GM23338 (cell line): ENCODE data around the gene HOXA9. TPM values are rescaled to one million over a fixed set of nuclear protein-coding genes. Genes with fewer than 3 reads are reported as not detected.

Source experiments
- ATAC-seq: fragments of 200-7000 bp; cut with Tn5 transposase; 3 replicates; pipeline ENCODE4 v1.9.1; 2020
- DNase-seq: peaks from one replicate; pipeline ENCODE4 v3.0.0-alpha.2; 2015; ENCODE audit warnings: low spot score
- H2AFZ ChIP-seq: fragments of 200-600 bp; sonication (generic); 2 replicates; pipeline ENCODE4 v1.8.0; 2016; ENCODE audit warnings: antibody characterized with exemption, mild to moderate bottlenecking, moderate library complexity
- H3F3A ChIP-seq: fragments of 200-600 bp; sonication (generic); replicated peaks from 2 replicates; pipeline ENCODE4 v1.8.0; 2017; ENCODE audit warnings: antibody characterized with exemption, mixed run types, low read depth
- H3K27ac ChIP-seq: fragments of 200-600 bp; sonication (generic); 2 replicates; pipeline ENCODE4 v1.6.1; 2016; ENCODE audit warnings: low read depth
- H3K27me3 ChIP-seq: fragments of 200-600 bp; sonication (generic); 2 replicates; pipeline ENCODE4 v1.8.0; 2016; ENCODE audit warnings: mild to moderate bottlenecking, mixed run types, moderate library complexity; ENCODE audit not compliant: insufficient read depth
- H3K36me3 ChIP-seq: fragments of 200-600 bp; sonication (generic); 2 replicates; pipeline ENCODE4 v1.8.0; 2016; ENCODE audit warnings: mild to moderate bottlenecking; ENCODE audit not compliant: insufficient read depth
- H3K4me1 ChIP-seq: fragments of 200-600 bp; sonication (generic); 2 replicates; pipeline ENCODE4 v1.8.0; 2016; ENCODE audit warnings: mild to moderate bottlenecking, moderate library complexity; ENCODE audit not compliant: insufficient read depth
- H3K4me2 ChIP-seq: fragments of 200-600 bp; sonication (generic); 2 replicates; pipeline ENCODE4 v1.7.1; 2017; ENCODE audit warnings: mixed run types
- H3K4me3 ChIP-seq: fragments of 200-600 bp; sonication (generic); 2 replicates; pipeline ENCODE4 v1.6.1; 2016; ENCODE audit warnings: mixed run types
- H3K79me2 ChIP-seq: fragments of 200-600 bp; sonication (generic); replicated peaks from 2 replicates; pipeline ENCODE4 v1.8.0; 2017; ENCODE audit warnings: mild to moderate bottlenecking; ENCODE audit not compliant: insufficient read depth
- H3K9me2 ChIP-seq: fragments of 200-600 bp; sonication (generic); 2 replicates; pipeline ENCODE4 v1.8.0; 2017; ENCODE audit not compliant: insufficient read depth
- H4K20me1 ChIP-seq: fragments of 200-600 bp; sonication (generic); replicated peaks from 2 replicates; pipeline ENCODE4 v1.8.0; 2017; ENCODE audit warnings: mild to moderate bottlenecking; ENCODE audit not compliant: insufficient read depth
- H3K27ac Mint-ChIP-seq: 2 replicates; pipeline ENCODE4 v1.8.0; 2020; ENCODE audit warnings: inconsistent platforms, mild to moderate bottlenecking, moderate library complexity, mixed read lengths
- H3K27me3 Mint-ChIP-seq: 3 replicates; pipeline ENCODE4 v1.8.0; 2022; ENCODE audit warnings: low read depth, mild to moderate bottlenecking, moderate library complexity, mixed read lengths, inconsistent platforms; ENCODE audit not compliant: insufficient read depth, poor library complexity
- H3K36me3 Mint-ChIP-seq: 3 replicates; pipeline ENCODE4 v1.8.0; 2021; ENCODE audit warnings: low read depth, mild to moderate bottlenecking, inconsistent platforms, moderate library complexity, mixed read lengths
- H3K4me1 Mint-ChIP-seq: 3 replicates; pipeline ENCODE4 v1.8.0; 2020; ENCODE audit warnings: mild to moderate bottlenecking, inconsistent platforms, mixed read lengths
- H3K4me3 Mint-ChIP-seq: 3 replicates; pipeline ENCODE4 v1.8.0; 2021; ENCODE audit warnings: moderate library complexity, mild to moderate bottlenecking, inconsistent platforms, mixed read lengths
- H3K9me3 Mint-ChIP-seq: 3 replicates; pipeline ENCODE4 v1.8.0; 2020; ENCODE audit warnings: moderate library complexity, mild to moderate bottlenecking, inconsistent platforms, mixed read lengths
- CREB1 ChIP-seq: fragments of 250-450 bp; sonication (Bioruptor Pico); IDR thresholded peaks from 2 replicates; pipeline ENCODE4 v1.5.0; 2020; ENCODE audit warnings: low read depth, mild to moderate bottlenecking, moderate library complexity
- EZH2 ChIP-seq: fragments of 200-600 bp; sonication (generic); IDR thresholded peaks from one replicate; pipeline ENCODE4 v1.8.0; 2017; ENCODE audit warnings: antibody characterized with exemption, mild to moderate bottlenecking, low read depth; ENCODE audit not compliant: unreplicated experiment
- EZH2phosphoT487 ChIP-seq: fragments of 200-600 bp; sonication (generic); IDR thresholded peaks from one replicate; pipeline ENCODE4 v1.8.1; 2018; ENCODE audit warnings: antibody characterized with exemption; ENCODE audit not compliant: unreplicated experiment
- JUNB ChIP-seq: IDR thresholded peaks from one replicate; pipeline ENCODE4 v1.6.1; 2016; ENCODE audit warnings: antibody characterized with exemption; ENCODE audit not compliant: unreplicated experiment
- NANOG ChIP-seq: IDR thresholded peaks from 2 replicates; pipeline ENCODE4 v1.6.1; 2016; ENCODE audit warnings: antibody characterized with exemption, borderline replicate concordance
- POLR2AphosphoS5 ChIP-seq: IDR thresholded peaks from 2 replicates; pipeline ENCODE4 v1.6.1; 2016; ENCODE audit warnings: antibody characterized with exemption, low read depth
- STAT1 ChIP-seq: IDR thresholded peaks from one replicate; pipeline ENCODE4 v1.6.1; 2016; ENCODE audit warnings: antibody characterized with exemption; ENCODE audit not compliant: unreplicated experiment
- ZNF331 ChIP-seq: fragments of 250-450 bp; sonication (Bioruptor Pico); IDR thresholded peaks from 2 replicates; pipeline ENCODE4 v1.5.0; 2020; ENCODE audit warnings: low read depth, mild to moderate bottlenecking, moderate library complexity
- polyA plus RNA-seq: library from polyadenylated mRNA; unstranded; fragments of >200 nt; fragmentation: Nextera tagmentation; extraction: Ambion mirVana; gene quantifications from 2 replicates; pipeline ENCODE4 v1.2.1, GENCODE V29; 2016
- total RNA-seq: library from RNA; depleted of rRNA; stranded (reverse); fragments of >200 nt; shearing (Covaris generic); gene quantifications from 2 replicates; pipeline ENCODE4 v1.2.3, GENCODE V29; 2014
- TF ChIP-seq, protein P1 (sequence below), 2 experiments: fragments of 200-600 bp in 1 of 2; sonication (generic) in 1 of 2; conservative IDR thresholded peaks; 2 replicates each; pipeline versions ENCODE4 v1.5.1 to v1.6.1; 2016 to 2017; ENCODE audit warnings: antibody characterized with exemption in 2 of 2, low read depth in 2 of 2, mild to moderate bottlenecking in 2 of 2, moderate library complexity in 1 of 2
- TF ChIP-seq, protein P2 (sequence below): IDR thresholded peaks from 2 replicates; pipeline ENCODE4 v1.6.1; 2016; ENCODE audit warnings: antibody characterized with exemption
- TF ChIP-seq, protein P3 (sequence below): fragments of 250-450 bp; sonication (Bioruptor Pico); IDR thresholded peaks from 2 replicates; pipeline ENCODE4 v1.5.0; 2020; ENCODE audit warnings: mild to moderate bottlenecking, moderate library complexity

HOXA9 gene
- total and polyA plus RNA-seq, 2 experiments from 2014 or later: not detected

DNA sequence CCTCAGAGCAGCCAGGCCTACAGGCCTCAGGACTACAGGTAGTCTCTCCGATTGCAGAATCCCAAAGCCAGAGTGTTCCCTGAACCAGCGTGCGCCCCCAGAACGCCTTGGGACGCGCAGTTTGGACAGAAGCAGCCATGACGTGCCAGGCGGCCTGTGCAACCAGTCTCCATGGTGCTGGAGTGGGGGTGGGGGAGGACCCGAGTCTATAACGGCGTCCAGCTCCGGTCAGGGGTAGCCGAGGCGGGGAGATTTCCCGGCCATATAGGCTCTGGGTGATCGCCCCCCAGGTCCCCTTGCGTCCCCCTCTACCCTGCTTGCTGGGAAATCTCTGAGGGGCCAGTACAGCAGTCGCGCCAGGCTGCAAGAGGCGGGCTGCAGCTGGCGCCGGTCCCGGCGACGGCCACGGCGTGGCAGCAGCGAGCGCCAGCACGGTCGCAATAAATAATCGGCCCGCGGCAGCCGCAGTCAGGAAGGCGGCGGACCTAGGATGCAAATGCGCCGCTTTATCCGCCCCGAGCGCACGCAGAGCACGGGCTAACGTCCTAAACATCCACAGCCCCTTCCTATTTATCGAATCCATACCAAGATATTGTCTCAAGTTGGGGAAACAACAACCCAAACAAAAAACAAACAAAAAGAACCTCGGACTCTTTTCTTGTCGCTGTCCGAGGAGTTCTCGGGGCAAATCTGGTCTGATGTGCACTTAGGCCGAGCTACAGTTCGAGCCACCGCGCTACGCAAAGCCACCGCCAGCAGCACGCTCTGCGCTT is 14.6 kb downstream of the HOXA9 start:
- Histone ChIP-seq H2AFZ (no peak overlapping the region), H3K9me2 (no peaks in the 10 kb centered on the region), H3K27ac (no peak overlapping the region), H3K36me3 (no peaks in the 10 kb centered on the region), H3F3A (peaks cover 43% of the 10 kb centered on the region), H3K4me1 (peaks cover 24% of the 10 kb centered on the region), H3K79me2 (no peaks in the 10 kb centered on the region), H3K4me2 (peak overlapping the region; percentile 74), H4K20me1 (peaks cover 54% of the 10 kb centered on the region), H3K27me3 (peaks cover 100% of the 10 kb centered on the region), H3K4me3 (peak overlapping the region; percentile 43)
- ATAC-seq: peak; percentile 63
- peak; percentile 85 for DNase-seq
- Mint-ChIP-seq H3K4me1 (peaks cover 21% of the 10 kb centered on the region), H3K4me3 (peak overlapping the region; percentile 50), H3K36me3 (no peaks in the 10 kb centered on the region; the same call in 2 of the 3 replicates), H3K27ac (no peak overlapping the region), H3K9me3 (peaks cover 26% of the 10 kb centered on the region), H3K27me3 (peaks cover 100% of the 10 kb centered on the region)
- TF ChIP-seq, protein P1, sequence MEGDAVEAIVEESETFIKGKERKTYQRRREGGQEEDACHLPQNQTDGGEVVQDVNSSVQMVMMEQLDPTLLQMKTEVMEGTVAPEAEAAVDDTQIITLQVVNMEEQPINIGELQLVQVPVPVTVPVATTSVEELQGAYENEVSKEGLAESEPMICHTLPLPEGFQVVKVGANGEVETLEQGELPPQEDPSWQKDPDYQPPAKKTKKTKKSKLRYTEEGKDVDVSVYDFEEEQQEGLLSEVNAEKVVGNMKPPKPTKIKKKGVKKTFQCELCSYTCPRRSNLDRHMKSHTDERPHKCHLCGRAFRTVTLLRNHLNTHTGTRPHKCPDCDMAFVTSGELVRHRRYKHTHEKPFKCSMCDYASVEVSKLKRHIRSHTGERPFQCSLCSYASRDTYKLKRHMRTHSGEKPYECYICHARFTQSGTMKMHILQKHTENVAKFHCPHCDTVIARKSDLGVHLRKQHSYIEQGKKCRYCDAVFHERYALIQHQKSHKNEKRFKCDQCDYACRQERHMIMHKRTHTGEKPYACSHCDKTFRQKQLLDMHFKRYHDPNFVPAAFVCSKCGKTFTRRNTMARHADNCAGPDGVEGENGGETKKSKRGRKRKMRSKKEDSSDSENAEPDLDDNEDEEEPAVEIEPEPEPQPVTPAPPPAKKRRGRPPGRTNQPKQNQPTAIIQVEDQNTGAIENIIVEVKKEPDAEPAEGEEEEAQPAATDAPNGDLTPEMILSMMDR (conservative IDR thresholded peaks at IDR 0.05; ENCODE audit: low read depth in 2 of 2): peak; percentile 64 to 73
- no peak for TF ChIP-seq STAT1
- TF ChIP-seq, protein P2, sequence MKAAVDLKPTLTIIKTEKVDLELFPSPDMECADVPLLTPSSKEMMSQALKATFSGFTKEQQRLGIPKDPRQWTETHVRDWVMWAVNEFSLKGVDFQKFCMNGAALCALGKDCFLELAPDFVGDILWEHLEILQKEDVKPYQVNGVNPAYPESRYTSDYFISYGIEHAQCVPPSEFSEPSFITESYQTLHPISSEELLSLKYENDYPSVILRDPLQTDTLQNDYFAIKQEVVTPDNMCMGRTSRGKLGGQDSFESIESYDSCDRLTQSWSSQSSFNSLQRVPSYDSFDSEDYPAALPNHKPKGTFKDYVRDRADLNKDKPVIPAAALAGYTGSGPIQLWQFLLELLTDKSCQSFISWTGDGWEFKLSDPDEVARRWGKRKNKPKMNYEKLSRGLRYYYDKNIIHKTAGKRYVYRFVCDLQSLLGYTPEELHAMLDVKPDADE: no peak
- TF ChIP-seq EZH2phosphoT487: peak; percentile 85
- TF ChIP-seq EZH2: peak; percentile 93

DNA sequence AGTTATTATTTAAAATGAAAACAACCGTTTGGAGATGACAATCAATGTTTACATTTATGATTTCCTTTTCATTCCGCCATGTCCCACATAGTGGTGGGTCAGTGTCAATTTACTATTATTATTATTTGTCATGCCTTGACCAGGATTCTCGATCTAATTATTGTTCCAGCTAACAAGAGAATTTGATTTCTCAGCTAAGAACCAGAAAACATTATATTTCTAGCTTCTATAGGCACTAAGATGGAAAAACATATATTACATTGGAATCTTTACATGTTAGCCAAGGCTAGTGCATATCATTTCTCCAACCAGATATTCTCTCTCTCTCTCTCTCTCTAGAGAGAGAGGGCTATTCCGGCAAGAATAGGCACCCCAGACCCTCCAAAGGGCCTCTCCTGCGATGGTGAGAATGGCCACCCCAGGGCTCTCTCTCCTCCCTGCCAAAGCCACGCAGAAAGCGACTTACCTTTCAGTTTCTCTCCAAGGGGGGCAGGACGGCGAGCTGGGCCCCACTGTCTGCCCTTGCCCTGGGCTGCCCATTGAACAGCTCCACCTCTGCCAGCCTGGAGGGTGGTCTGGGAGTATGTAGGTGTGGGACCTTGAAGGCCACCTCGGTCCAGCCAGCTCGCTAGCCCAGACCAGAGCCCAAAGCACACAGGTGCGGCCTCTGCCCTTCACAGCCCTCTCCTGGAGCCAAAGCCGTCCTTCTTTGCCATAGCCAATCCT is 15.3 kb downstream of the HOXA9 start:
- H3K36me3 ChIP-seq: no peaks in the 10 kb centered on the region
- H3K27me3 ChIP-seq: peaks cover 100% of the 10 kb centered on the region
- peaks cover 100% of the 10 kb centered on the region for H3K27me3 Mint-ChIP-seq
- peak overlapping the region; percentile 74 for H3K4me2 ChIP-seq
- peaks cover 43% of the 10 kb centered on the region for H3F3A ChIP-seq
- no peaks in the 10 kb centered on the region for H3K9me2 ChIP-seq
- DNase-seq (no peak), ATAC-seq (no peak)
- peaks cover 46% of the 10 kb centered on the region for H4K20me1 ChIP-seq
- no peaks in the 10 kb centered on the region for H3K79me2 ChIP-seq
- no peak overlapping the region for H2AFZ ChIP-seq
- peak overlapping the region; percentile 43; the same call in 1 of the 2 replicates for H3K4me3 ChIP-seq
- H3K9me3 Mint-ChIP-seq: peaks cover 22% of the 10 kb centered on the region
- H3K27ac Mint-ChIP-seq: no peak overlapping the region
- no peaks in the 10 kb centered on the region; the same call in 2 of the 3 replicates for H3K36me3 Mint-ChIP-seq
- H3K27ac ChIP-seq: no peak overlapping the region
- H3K4me1 ChIP-seq: peaks cover 20% of the 10 kb centered on the region
- peak overlapping the region; percentile 44; the same call in 2 of the 3 replicates for H3K4me3 Mint-ChIP-seq
- H3K4me1 Mint-ChIP-seq: peaks cover 18% of the 10 kb centered on the region
- TF ChIP-seq CREB1 (CRISPR knock-in tag): no peak
- no peak for TF ChIP-seq NANOG
- TF ChIP-seq, protein P3, sequence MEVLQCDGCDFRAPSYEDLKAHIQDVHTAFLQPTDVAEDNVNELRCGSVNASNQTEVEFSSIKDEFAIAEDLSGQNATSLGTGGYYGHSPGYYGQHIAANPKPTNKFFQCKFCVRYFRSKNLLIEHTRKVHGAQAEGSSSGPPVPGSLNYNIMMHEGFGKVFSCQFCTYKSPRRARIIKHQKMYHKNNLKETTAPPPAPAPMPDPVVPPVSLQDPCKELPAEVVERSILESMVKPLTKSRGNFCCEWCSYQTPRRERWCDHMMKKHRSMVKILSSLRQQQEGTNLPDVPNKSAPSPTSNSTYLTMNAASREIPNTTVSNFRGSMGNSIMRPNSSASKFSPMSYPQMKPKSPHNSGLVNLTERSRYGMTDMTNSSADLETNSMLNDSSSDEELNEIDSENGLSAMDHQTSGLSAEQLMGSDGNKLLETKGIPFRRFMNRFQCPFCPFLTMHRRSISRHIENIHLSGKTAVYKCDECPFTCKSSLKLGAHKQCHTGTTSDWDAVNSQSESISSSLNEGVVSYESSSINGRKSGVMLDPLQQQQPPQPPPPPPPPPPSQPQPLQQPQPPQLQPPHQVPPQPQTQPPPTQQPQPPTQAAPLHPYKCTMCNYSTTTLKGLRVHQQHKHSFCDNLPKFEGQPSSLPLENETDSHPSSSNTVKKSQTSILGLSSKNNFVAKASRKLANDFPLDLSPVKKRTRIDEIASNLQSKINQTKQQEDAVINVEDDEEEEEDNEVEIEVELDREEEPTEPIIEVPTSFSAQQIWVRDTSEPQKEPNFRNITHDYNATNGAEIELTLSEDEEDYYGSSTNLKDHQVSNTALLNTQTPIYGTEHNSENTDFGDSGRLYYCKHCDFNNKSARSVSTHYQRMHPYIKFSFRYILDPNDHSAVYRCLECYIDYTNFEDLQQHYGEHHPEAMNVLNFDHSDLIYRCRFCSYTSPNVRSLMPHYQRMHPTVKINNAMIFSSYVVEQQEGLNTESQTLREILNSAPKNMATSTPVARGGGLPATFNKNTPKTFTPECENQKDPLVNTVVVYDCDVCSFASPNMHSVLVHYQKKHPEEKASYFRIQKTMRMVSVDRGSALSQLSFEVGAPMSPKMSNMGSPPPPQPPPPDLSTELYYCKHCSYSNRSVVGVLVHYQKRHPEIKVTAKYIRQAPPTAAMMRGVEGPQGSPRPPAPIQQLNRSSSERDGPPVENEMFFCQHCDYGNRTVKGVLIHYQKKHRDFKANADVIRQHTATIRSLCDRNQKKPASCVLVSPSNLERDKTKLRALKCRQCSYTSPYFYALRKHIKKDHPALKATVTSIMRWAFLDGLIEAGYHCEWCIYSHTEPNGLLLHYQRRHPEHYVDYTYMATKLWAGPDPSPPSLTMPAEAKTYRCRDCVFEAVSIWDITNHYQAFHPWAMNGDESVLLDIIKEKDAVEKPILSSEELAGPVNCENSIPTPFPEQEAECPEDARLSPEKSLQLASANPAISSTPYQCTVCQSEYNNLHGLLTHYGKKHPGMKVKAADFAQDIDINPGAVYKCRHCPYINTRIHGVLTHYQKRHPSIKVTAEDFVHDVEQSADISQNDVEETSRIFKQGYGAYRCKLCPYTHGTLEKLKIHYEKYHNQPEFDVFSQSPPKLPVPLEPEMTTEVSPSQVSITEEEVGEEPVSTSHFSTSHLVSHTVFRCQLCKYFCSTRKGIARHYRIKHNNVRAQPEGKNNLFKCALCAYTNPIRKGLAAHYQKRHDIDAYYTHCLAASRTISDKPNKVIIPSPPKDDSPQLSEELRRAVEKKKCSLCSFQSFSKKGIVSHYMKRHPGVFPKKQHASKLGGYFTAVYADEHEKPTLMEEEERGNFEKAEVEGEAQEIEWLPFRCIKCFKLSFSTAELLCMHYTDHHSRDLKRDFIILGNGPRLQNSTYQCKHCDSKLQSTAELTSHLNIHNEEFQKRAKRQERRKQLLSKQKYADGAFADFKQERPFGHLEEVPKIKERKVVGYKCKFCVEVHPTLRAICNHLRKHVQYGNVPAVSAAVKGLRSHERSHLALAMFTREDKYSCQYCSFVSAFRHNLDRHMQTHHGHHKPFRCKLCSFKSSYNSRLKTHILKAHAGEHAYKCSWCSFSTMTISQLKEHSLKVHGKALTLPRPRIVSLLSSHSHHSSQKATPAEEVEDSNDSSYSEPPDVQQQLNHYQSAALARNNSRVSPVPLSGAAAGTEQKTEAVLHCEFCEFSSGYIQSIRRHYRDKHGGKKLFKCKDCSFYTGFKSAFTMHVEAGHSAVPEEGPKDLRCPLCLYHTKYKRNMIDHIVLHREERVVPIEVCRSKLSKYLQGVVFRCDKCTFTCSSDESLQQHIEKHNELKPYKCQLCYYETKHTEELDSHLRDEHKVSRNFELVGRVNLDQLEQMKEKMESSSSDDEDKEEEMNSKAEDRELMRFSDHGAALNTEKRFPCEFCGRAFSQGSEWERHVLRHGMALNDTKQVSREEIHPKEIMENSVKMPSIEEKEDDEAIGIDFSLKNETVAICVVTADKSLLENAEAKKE (CRISPR knock-in tag): no peak
- no peak for TF ChIP-seq EZH2phosphoT487
- no peak for TF ChIP-seq JUNB
- TF ChIP-seq ZNF331 (CRISPR knock-in tag): no peak
- TF ChIP-seq POLR2AphosphoS5: no peak
